Mammary epithelial cell (primary cell): ENCODE data around the gene CENPVL2.

Experiments
- CTCF ChIP-seq, 2 donors: IDR thresholded peaks in 1 of 2; conservative IDR thresholded peaks in 1 of 2; 2 replicates each; pipeline ENCODE4 v1.5.1; 2011 to 2012; ENCODE audit warnings: inconsistent platforms in 2 of 2, low read length in 2 of 2, mild to moderate bottlenecking in 2 of 2, control low read depth in 1 of 2, low read depth in 1 of 2; ENCODE audit not compliant: insufficient read depth in 1 of 2; ENCODE audit errors: extremely low read depth in 1 of 2
- EZH2 ChIP-seq: IDR thresholded peaks from 2 replicates; pipeline ENCODE4 v1.6.1; 2012; ENCODE audit warnings: low read length, inconsistent platforms, borderline replicate concordance

GRCh38 chrX:51643377-51643776, 39.3 kb downstream of the CENPVL2 start:
- no peak for TF ChIP-seq CTCF (conservative IDR thresholded peaks at IDR 0.05 in 1 of 2, IDR thresholded peaks at IDR 0.05 in 1 of 2; ENCODE audit: extremely low read depth in 1 of 2, insufficient read depth in 1 of 2, low read depth in 1 of 2, low read length in 2 of 2)
- TF ChIP-seq EZH2, result no peak
